Epidermal melanocyte (primary cell): ENCODE measurements around the gene IL18BP.

ENCODE experiments used
- DNase-seq: peaks from one replicate; pipeline ENCODE4 v3.0.0; 2011; ENCODE audit warnings: low spot score; ENCODE audit not compliant: insufficient read length

The IL18BP gene

GRCh38 chr11:72042064-72042745 lies 43.5 kb downstream of the IL18BP start:
- no peak for DNase-seq

- no peak for DNase-seq
Measured at GRCh38 chr11:72045849-72046248, 47.1 kb downstream of the IL18BP start.

- DNase-seq = no peak
Measured at GRCh38 chr11:72048766-72049460, 50.2 kb downstream of the IL18BP start.
